ENCODE results near the gene TMEM92.

GRCh38 chr17:50299776-50300175, 25.5 kb downstream of the TMEM92 start:
- TF ChIP-seq CTCF (optimal IDR thresholded peaks at IDR 0.05 in 1 of 3, IDR thresholded peaks at IDR 0.05 in 1 of 3, conservative IDR thresholded peaks at IDR 0.05 in 1 of 3; ENCODE audit: extremely low read depth in 1 of 3, insufficient read depth in 2 of 3, low read length in 3 of 3) (no peak), EZH2 (IDR thresholded peaks at IDR 0.05; ENCODE audit: low read length) (no peak)

All from keratinocyte (primary cell).